GM03348 (cell line): ENCODE data around the gene PAN3.

Experiments
- DNase-seq: peaks from one replicate; pipeline ENCODE4 v3.0.0; 2012; ENCODE audit warnings: low spot score

PAN3 gene

DNA sequence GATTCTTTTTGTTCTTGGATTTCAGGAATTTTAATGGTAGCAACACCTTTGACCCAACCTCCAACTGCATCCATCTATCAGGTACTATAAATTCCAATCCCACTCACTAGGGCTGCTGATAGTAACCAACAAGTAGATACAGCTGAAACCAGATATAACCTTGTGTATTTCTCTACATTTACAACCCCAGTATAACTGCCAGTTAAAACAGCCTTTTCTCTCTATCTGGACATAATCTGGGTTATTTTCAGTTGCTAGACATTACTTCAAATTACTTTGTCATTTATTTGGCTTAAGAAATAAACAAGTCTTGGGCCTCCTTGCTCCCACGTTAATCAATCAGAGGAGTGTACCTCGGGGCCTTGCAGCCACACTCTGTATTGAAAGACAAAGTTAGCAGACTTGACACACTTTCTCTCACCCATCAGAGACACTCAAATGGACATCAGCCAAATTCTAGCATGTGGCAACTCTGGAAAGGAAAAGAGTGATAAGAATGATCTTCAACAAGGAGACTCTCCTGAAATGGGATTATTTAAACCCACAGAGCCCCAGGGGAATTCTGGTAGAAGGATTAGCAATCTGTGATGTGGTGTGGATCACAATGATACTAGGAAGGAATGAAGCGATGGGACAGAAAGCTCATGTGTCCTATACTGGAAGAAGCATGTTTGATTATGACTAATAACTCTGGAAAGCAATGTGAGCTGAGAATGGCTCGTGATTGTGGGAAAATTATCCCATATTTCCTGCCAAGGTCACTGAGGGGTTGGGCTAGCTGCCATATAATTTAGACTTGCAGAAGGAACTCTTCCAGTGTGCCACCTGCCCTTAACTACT lies 199.0 kb downstream of the PAN3 start:
- DNase-seq, result peak; percentile 66

DNA sequence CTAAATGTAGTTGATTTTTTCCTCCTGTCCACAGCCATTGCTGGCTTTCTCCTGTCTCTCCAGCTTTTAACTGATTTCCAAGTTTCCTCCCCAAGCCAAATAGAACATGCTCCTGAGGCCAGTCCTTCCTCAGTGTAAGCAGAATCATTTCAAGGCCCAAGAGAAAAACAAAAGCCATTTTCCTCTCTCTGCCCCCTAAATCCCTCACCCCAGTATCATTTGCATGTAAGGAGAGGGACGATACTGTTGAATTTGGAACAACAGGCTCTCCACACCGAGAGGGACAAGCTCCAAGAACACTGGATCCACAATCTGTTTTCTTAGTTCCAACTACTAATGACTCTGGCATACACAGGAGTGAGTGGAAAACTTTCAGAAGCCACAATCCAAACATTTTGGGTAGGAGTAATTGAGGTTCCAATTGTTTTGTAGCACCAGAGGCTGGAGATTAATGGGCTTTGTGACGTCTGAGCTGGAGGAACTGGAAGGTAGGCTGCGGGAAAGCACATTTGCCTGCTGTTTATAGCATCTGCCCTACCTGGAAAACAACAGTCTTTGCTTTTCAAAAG lies 199.7 kb downstream of the PAN3 start:
- no peak for DNase-seq

DNA sequence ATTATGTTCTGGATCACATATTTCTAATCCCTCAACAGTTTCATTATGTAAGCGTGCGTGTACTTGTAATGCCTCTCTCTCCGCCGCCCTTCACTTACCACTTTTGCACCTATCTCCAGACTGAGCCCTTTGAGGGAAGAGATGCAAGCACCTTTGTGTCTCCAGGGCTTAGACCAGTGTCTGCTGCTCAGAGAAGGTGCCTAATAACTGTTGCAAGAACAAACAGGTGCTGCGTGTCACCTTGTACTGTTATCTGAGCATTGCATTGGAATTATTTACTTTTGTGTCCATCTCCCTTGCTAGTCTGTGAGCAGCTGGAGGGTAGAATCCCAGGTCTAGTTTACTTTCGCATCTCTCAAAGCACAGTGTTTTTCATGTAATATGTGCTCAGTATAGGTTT lies 200.4 kb downstream of the PAN3 start:
- no peak for DNase-seq

DNA sequence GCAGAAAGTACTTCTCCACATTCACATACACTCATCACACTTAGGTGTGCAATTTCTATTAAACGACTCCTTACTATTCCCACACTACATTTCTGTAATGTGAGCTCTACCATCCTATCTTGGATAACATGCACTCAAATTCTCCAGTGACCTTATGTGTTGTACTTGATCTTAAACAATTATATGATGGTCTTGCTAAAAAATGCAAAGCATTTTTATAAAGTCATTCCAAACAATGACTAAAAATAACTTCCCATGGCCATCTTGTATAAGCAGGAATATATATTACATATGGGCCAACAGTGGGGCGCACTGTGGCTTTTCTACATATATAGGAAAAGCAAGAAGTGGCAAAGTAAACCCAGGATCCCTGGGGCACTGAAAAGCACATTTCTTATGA lies 201.1 kb downstream of the PAN3 start:
- DNase-seq, result no peak

DNA sequence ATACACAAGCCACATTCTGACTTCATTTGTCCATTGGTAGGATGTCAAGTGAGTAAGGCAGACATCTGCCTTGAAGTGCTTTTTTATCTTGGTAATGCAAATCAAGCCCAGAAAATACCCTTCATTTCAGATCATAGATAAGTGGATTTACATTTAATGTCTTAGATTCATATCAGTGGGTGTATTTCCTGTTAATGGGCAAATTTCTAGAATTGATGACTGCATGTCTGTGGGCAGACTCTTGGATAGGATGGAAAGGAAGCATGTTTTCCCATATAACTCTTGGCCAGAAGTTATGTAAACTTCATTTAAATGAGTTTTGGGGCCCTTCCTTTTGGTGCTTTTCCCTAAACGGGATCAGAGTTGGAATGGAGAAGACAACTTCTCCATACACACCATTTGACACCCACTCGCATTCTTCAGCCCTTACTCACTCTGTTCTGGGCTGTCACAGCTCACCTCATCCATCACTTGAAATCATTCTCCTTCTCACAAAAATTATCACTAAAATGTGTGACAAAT lies 202.0 kb downstream of the PAN3 start:
- peak; percentile 63 for DNase-seq

DNA sequence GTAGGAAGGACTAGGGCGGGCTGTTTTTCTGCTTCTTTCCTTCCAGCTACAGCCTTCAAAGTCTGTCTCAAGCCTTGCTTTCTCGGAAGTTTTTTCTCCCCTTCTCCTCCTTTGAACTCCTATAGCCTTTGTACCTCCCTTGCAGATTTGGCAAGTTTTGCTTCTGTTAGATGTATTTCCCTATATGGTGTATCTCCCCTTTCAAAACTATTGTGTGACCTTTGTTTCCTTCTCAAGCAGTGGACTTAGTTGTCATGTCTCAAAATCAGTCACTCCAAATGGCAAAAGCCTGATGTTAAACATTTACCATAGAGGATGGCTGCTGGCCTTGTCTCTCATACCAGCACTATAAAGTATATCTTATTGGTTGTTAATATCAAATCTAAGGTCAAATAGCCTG lies 203.9 kb downstream of the PAN3 start:
- no peak for DNase-seq

DNA sequence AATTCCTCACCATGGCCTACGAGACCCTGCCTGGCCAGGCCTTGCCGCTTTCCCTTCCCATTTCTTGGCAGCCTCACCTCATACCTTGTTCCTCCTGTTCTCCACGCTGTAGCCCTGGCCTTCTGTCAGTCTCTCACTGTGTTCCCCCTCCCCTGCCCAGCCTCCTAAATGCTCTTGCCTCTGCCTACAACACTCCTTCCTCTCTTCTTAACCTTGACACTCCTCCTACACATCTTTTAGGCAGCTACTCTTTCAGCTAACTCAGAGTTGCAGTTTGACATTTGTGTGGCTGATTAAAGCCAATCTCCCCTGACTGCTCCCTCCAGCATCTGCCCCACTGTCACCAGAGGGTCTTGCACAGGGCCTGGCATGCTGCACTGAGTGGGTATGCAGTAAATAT lies 205.8 kb downstream of the PAN3 start:
- DNase-seq, result no peak
